Activated naive CD8-positive, alpha-beta T cell treated with anti-CD3 and anti-CD28 coated beads, Interleukin-2, amount 10 ng/mL, durations not matched to agents 7 days and 5 days (primary cell): ENCODE data around the gene PRICKLE3. TPM values are rescaled to one million over a fixed set of nuclear protein-coding genes. Genes with fewer than 3 reads are reported as not detected.
"Not testable (repeated sequence)": the region's sequence is repeated elsewhere in the genome, so short reads cannot be mapped to it uniquely, and the experiment has no call there.

Experiments
- ATAC-seq: fragments of 150-1000 bp; cut with Tn5 transposase; one replicate; pipeline ENCODE4 v1.10.0; 2021; ENCODE audit warnings: low read depth, moderate library complexity
- POLR2A ChIA-PET: fragments of 350-600 bp; sonication (Branson Sonifier 250); formaldehyde crosslinking; loops from one replicate; lab custom pipeline; 2021; ENCODE audit warnings: antibody characterized with exemption; lab: Charles Lee
- DNase-seq: peaks from one replicate; pipeline ENCODE4 v3.0.0; 2021
- H3K27ac Mint-ChIP-seq: one replicate; pipeline ENCODE4 v1.8.0; 2022; ENCODE audit warnings: mild to moderate bottlenecking, mixed read lengths
- H3K27me3 Mint-ChIP-seq: one replicate; pipeline ENCODE4 v1.8.0; 2022; ENCODE audit warnings: mild to moderate bottlenecking, moderate library complexity, mixed read lengths
- H3K36me3 Mint-ChIP-seq: one replicate; pipeline ENCODE4 v1.8.0; 2021; ENCODE audit warnings: mild to moderate bottlenecking, mixed read lengths
- H3K4me1 Mint-ChIP-seq: one replicate; pipeline ENCODE4 v1.8.0; 2021; ENCODE audit warnings: mixed read lengths
- H3K4me3 Mint-ChIP-seq: one replicate; pipeline ENCODE4 v1.8.0; 2022; ENCODE audit warnings: mild to moderate bottlenecking, moderate library complexity, mixed read lengths
- H3K9me3 Mint-ChIP-seq: one replicate; pipeline ENCODE4 v1.8.0; 2021; ENCODE audit warnings: mixed read lengths
- total RNA-seq, 2 experiments: library from RNA; stranded (reverse); gene quantifications; one replicate each; pipeline ENCODE4 v1.2.3, GENCODE V29; 2021

Gene PRICKLE3
- total RNA-seq, 2 experiments from 2014 or later = 16.1 to 16.7 TPM

DNA sequence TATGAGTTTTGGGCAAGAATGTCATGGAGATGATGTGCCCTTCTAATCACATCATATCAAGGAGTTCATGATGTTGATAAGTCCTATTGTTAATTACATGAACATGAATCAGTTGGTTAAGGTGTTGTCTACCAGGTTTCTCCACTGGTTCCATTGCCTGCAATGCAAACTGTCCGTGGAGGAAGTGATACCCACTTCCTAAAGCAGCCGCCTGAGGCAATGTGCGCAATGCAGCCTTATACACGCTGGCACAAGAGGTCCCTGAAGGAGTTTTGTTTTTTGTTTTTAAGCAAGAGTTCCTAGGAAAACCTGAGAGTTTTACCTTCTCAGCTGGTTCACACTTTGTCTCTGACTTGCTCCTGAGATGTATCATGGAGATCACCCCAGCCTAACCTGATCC is 56.7 kb downstream of the PRICKLE3 start:
- no peak overlapping the region for H3K4me3 Mint-ChIP-seq
- no peaks in the 10 kb centered on the region for H3K4me1 Mint-ChIP-seq
- H3K36me3 Mint-ChIP-seq = no peaks in the 10 kb centered on the region
- POLR2A ChIA-PET = interaction anchor here (0.6 kb wide), 2 partner anchors 65 to 86 kb away, joined by 3 read pairs; partner anchors contain the start of gene TFE3
- ATAC-seq = no peak
- no peak overlapping the region for H3K27ac Mint-ChIP-seq
- no peaks in the 10 kb centered on the region for H3K27me3 Mint-ChIP-seq
- H3K9me3 Mint-ChIP-seq = no peaks in the 10 kb centered on the region
- no peak for DNase-seq

DNA sequence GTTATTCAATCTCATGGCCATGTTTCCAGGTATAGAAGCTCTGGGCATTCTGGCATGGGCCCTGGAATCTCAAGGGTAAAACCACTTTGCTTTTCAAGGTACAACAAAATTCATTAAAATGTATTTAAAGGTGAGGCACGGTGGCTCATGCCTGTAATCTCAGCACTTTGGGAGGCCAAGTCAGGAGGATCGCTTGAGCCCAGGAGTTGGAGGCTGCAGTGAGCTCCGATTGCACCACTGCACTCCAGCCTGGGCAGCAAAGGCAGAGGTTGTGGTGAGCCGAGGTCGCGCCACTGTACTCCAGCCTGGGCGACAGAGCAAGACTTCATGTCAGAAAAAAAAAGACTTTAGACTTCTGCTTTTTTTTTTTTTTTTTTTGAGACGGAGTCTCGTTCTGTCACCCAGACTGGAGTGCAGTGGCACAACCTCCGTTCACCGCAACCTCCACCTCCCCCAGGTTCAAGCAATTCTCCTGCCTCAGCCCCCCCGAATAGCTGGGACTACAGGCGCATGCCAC is 58.4 kb downstream of the PRICKLE3 start:
- DNase-seq, H3K27ac Mint-ChIP-seq, H3K4me3 Mint-ChIP-seq, H3K4me1 Mint-ChIP-seq, H3K27me3 Mint-ChIP-seq, H3K36me3 Mint-ChIP-seq, POLR2A ChIA-PET, H3K9me3 Mint-ChIP-seq, ATAC-seq: not testable (repeated sequence)

Other genes with a start within 250 kb of the PRICKLE3 start
- 10 to 100 TPM; 60.7 to 62.4 TPM for gene OTUD5, start 228.8 kb downstream of the PRICKLE3 start, total RNA-seq
- 1 to 10 TPM; 5.6 to 5.9 TPM for gene KCND1, start 214.5 kb downstream of the PRICKLE3 start, total RNA-seq
- gene GRIPAP1, start 184.1 kb downstream of the PRICKLE3 start, total RNA-seq = 100 to 1,000 TPM; 116 to 123 TPM
- gene TFE3, start 143.0 kb downstream of the PRICKLE3 start, total RNA-seq = 10 to 100 TPM; 26.1 to 29.0 TPM
- gene CCDC120, start 127.4 kb downstream of the PRICKLE3 start, total RNA-seq = 1 to 10 TPM; 9.0 to 9.1 TPM
- 10 to 100 TPM; 23.8 to 23.9 TPM for gene PRAF2, start 112.4 kb downstream of the PRICKLE3 start, total RNA-seq
- 10 to 100 TPM; 53.4 to 55.1 TPM for gene WDR45, start 106.5 kb downstream of the PRICKLE3 start, total RNA-seq
- 10 to 100 TPM; 27.5 to 27.6 TPM for gene GPKOW, start 62.6 kb downstream of the PRICKLE3 start, total RNA-seq
- 1 to 10 TPM in 1 of 2 experiments, under 1 TPM in 1; 0.91 to 1.1 TPM for gene MAGIX, start 23.6 kb downstream of the PRICKLE3 start, total RNA-seq
- gene PLP2, start 14.5 kb downstream of the PRICKLE3 start, total RNA-seq = 10 to 100 TPM; 47.5 to 50.4 TPM
- gene SYP, start 13.8 kb upstream of the PRICKLE3 start, total RNA-seq = 1 to 10 TPM; 2.6 to 3.6 TPM
- gene CACNA1F, start 47.0 kb upstream of the PRICKLE3 start, total RNA-seq = 1 to 10 TPM; 1.7 to 2.2 TPM
- 10 to 100 TPM; 27.8 to 29.6 TPM for gene CCDC22, start 49.1 kb upstream of the PRICKLE3 start, total RNA-seq
- 10 to 100 TPM; 23.3 to 23.6 TPM for gene FOXP3, start 78.3 kb upstream of the PRICKLE3 start, total RNA-seq
- 10 to 100 TPM; 12.7 to 13.2 TPM for gene PPP1R3F, start 83.4 kb upstream of the PRICKLE3 start, total RNA-seq
- not detected for gene GAGE10, start 117.3 kb upstream of the PRICKLE3 start, total RNA-seq
- gene GAGE12J, start 135.7 kb upstream of the PRICKLE3 start, total RNA-seq = not detected
- not detected for gene GAGE13, start 145.2 kb upstream of the PRICKLE3 start, total RNA-seq